GM19328 (cell line): Measurements from ENCODE around the gene MACROD2.

ENCODE experiments used
- ATAC-seq: cut with Tn5 transposase; IDR thresholded peaks from one replicate; pipeline ENCODE4 v1.9.1; 2021; ENCODE audit warnings: mild to moderate bottlenecking, moderate library complexity; ENCODE audit not compliant: unreplicated experiment

MACROD2 gene

GRCh38 chr20:15445056-15445840, 1449.9 kb downstream of the MACROD2 start:
- no peak for ATAC-seq

GRCh38 chr20:15446373-15446772, 1451.1 kb downstream of the MACROD2 start:
- no peak for ATAC-seq

- ATAC-seq, result no peak
Observed at GRCh38 chr20:15447549-15447948, 1452.2 kb downstream of the MACROD2 start.

GRCh38 chr20:15449061-15449460, 1453.7 kb downstream of the MACROD2 start:
- ATAC-seq, result no peak

GRCh38 chr20:15451241-15451640, 1455.9 kb downstream of the MACROD2 start:
- no peak for ATAC-seq

DNA sequence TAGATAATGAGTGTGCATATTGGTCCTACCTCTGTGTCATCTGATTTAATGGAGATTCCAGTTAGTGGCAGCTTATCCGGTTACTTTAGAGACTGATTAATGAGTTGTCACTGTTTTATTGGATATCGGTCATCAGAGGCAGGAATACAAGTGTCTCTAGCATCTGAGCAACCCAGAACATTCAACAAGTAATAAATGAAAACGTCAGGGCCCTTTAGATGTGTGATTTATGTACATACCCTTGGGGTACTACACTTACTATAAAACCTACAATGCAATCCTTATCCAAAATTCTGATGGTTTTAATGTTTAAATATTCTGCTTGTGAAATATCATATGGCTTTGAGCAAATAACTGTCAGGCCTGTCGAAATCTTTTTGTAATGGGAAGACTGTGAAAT, 1460.0 kb downstream of the MACROD2 start:
- ATAC-seq, result no peak

- ATAC-seq, result no peak
Observed at GRCh38 chr20:15461938-15462337, 1466.6 kb downstream of the MACROD2 start.

DNA sequence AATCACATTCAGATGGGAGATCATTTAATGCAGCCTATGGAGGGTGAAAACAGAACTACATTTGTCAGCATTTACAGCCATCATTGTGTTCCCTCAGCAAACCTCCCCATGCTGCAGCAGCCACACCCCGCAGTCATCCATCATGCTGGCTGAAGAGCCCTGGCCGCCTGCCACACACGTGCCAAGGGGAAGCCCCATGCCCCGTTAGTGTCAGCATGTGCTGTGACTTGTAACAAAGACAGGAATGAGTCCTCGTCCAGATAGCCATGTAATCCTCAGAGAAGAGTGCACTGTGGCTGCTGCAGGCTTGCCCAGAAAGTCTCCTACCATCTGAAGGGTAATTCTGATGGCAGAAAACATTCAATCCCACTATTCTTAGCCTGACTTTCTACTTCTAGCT, 1480.2 kb downstream of the MACROD2 start:
- no peak for ATAC-seq

GRCh38 chr20:15476186-15476585, 1480.9 kb downstream of the MACROD2 start:
- no peak for ATAC-seq

- ATAC-seq, result no peak
Observed at GRCh38 chr20:15476781-15477180, 1481.5 kb downstream of the MACROD2 start.

DNA sequence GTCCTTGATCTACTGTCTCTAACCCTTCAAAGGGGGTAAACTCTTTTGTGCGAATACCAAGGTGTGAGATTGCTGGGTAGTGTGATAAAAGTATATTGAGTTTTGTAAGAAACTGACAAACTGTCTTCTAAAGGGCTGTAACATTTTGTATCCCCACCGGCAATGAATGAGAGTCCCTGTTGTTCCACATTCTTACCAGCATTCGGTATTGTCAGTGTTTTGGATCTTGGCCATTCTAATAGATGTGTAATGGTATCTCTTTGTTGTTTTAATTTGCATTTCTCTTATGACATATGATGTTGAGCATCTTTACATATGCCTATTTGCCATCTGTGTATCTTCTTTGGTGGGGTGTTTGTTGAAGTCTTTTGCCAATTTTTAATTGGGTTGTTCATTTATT, 1487.2 kb downstream of the MACROD2 start:
- no peak for ATAC-seq

DNA sequence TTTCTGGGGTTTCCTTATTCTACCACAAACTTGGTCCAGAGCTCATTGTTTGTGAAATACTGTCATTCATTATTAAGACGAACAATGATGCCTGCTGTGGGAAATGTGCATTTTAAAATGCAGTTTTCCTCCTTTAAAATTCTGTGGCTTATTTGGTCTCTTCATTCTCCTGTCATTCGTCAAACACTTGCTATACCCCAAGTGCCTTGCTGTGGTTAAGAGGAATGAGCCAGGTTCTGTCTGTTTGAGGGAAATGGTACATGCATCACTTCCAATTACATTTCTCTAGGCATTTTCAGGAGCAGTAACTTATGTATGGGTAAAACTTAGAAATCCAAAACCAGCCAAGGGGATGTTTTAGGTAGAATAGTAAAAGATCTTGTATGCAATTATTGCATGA, 1490.2 kb downstream of the MACROD2 start:
- no peak for ATAC-seq

DNA sequence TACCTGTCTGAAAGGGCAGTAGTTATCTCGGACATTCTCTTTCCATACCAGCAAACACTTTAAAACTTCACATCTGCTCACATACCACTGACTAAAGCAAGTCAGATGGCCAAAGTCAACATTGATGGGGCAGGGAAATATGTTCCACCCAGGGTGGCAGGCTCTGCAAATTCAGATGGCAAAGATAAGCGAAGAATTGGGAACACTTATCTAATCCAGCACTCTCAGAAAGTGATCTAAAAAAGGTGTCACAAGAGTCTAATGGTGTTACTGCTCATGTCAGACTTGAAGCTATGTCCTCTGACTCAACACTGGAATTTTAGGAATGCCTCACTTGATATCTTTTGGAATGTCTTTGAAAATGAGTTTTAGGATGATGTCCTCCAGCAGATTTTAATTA, 1491.7 kb downstream of the MACROD2 start:
- no peak for ATAC-seq

- ATAC-seq, result no peak
Observed at GRCh38 chr20:15487682-15488081, 1492.4 kb downstream of the MACROD2 start.

DNA sequence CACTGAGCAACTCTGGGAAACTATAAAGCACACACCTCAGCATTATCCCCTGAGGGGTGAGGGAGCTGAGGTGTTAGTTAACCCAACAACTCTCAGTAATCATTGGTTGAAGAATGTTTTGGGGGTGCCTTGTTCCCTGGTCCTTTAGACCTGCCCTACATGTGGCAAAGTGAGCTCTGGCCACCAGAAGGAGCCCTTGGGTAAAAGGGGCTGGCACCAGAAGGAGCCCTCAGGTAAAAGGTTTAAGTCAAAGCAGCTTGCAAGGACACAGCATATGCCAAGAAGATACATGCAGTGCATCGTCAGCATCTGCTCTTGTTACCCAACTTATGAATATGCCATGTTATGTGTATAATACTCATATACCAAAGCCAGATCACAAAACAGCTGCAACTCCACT, 1496.3 kb downstream of the MACROD2 start:
- ATAC-seq, result no peak

- no peak for ATAC-seq
Observed at GRCh38 chr20:15494851-15495250, 1499.5 kb downstream of the MACROD2 start.

GRCh38 chr20:15496501-15497039, 1501.3 kb downstream of the MACROD2 start:
- no peak for ATAC-seq

DNA sequence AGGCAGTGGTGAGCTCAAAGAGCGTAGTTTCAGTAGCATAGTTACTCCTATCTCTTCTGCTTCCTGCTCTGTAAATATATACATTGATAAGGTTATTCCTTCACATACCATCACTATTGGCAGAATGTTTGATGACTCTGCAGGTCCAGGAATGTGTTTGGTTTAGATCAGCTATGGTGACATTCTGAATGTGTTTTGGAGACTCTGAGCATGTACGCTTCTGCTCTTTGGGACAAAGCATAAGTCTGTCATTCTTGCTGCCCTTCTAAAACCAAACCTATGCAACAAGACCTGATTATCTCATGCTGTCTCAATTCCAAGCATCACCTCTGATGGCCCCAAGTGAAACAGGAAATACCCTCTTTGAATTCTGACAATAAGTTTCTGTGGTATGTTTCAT, 1503.6 kb downstream of the MACROD2 start:
- ATAC-seq, result no peak

GRCh38 chr20:15506311-15506710, 1511.0 kb downstream of the MACROD2 start:
- ATAC-seq, result no peak

DNA sequence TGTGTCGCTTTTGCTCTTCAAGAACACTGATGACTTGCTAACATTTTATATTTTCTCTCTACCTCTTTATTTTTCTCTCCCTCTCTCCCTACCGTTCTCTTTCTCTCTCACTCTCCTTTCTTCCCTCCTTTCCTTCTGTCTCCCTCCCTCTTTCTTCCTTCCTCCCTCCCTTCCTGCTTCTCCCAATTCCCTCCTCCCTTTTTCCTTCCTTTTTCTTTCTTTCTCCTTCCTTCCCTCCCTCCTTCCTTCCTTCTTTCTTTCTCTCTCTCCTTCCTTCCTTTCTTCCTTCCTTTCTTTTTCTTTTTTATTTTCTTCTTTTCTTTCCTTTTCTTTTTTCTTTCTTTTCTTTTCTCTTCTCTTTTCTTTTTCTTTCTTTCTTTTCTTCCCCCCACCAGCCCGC, 1511.8 kb downstream of the MACROD2 start:
- no peak for ATAC-seq

GRCh38 chr20:15511551-15511950, 1516.2 kb downstream of the MACROD2 start:
- ATAC-seq, result no peak

DNA sequence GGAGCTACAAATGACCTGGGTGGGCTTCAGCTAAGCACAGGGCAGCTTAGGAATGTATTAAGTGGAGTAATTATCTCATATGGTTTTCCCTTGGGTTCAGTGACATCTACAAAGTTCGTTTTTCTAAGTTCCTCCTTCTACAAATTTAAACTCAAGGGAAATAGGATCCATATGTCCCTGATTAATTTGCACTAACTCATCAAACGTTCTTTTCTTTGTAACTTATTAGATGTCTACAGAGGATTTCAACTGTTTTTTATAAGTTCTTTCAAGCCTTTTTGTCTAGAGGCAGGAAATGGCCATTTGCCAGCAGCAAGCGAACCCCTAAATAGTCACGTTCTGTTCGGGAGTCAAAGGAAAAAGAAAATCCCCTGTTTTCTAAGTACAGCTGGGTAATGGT, 1517.6 kb downstream of the MACROD2 start:
- ATAC-seq, result no peak

GRCh38 chr20:15515691-15516090, 1520.4 kb downstream of the MACROD2 start:
- ATAC-seq, result no peak
